Panc1 (cell line): Measurements from ENCODE around the gene MINDY4. TPM values are rescaled to one million over a fixed set of nuclear protein-coding genes. Genes with fewer than 3 reads are reported as not detected.

Experiments
- ATAC-seq: fragments of 200-7000 bp; cut with Tn5 transposase; 2 replicates; pipeline ENCODE4 v1.9.1; 2020; ENCODE audit warnings: mild to moderate bottlenecking, moderate library complexity
- BruUV-seq: library from RNA; stranded (reverse); fragments of 400-500 nt; replicated peaks from 2 replicates; lab custom pipeline; 2021; lab: Mats Ljungman, UMichigan
- CTCF ChIA-PET: fragments of 300-600 bp; sonication (Branson Sonifier 250); formaldehyde crosslinking; loops from one replicate; lab custom pipeline; 2022; ENCODE audit warnings: antibody characterized with exemption; lab: Charles Lee
- POLR2A ChIA-PET: fragments of 300-600 bp; sonication (Branson Sonifier 250); formaldehyde crosslinking; loops from one replicate; lab custom pipeline; 2022; ENCODE audit warnings: antibody characterized with exemption; lab: Charles Lee
- DNase-seq: peaks from one replicate; pipeline ENCODE4 v3.0.0-alpha.2; 2010; ENCODE audit warnings: low read depth, low spot score
- H3K27ac ChIP-seq: 2 replicates; pipeline ENCODE4 v1.5.1; 2011; ENCODE audit warnings: mild to moderate bottlenecking, low read length, inconsistent platforms
- H3K27me3 ChIP-seq: fragments of 200-500 bp; sonication (Bioruptor generic); 2 replicates; pipeline ENCODE4 v1.6.0; 2014; ENCODE audit warnings: low read length, inconsistent platforms; ENCODE audit not compliant: control insufficient read depth, insufficient read depth
- H3K36me3 ChIP-seq: fragments of 200-500 bp; sonication (Bioruptor generic); 2 replicates; pipeline ENCODE4 v1.5.1; 2014; ENCODE audit warnings: inconsistent platforms, mild to moderate bottlenecking, low read length, moderate library complexity; ENCODE audit not compliant: control insufficient read depth, insufficient read depth
- H3K4me1 ChIP-seq: 2 replicates; pipeline ENCODE4 v1.5.1; 2011; ENCODE audit warnings: inconsistent platforms, mild to moderate bottlenecking, low read length, moderate library complexity; ENCODE audit not compliant: control insufficient read depth, insufficient read depth
- H3K4me3 ChIP-seq, 2 experiments: 2 replicates each; pipeline ENCODE4 v1.5.1; 2011 to 2012; ENCODE audit warnings: low read depth in 2 of 2, low read length in 2 of 2, mild to moderate bottlenecking in 2 of 2, inconsistent platforms in 1 of 2, moderate library complexity in 1 of 2
- H3K9me3 ChIP-seq: fragments of 200-500 bp; sonication (Bioruptor generic); 2 replicates; pipeline ENCODE4 v1.5.1; 2014; ENCODE audit warnings: low read depth, mild to moderate bottlenecking, inconsistent platforms, low read length, moderate library complexity; ENCODE audit not compliant: control insufficient read depth, insufficient read depth
- POLR2AphosphoS5 ChIP-seq: IDR thresholded peaks from 2 replicates; pipeline ENCODE4 v1.6.1; 2012; ENCODE audit warnings: mild to moderate bottlenecking, low read depth, low read length, moderate library complexity
- SIN3A ChIP-seq: IDR thresholded peaks from 2 replicates; pipeline ENCODE4 v1.6.1; 2012; ENCODE audit warnings: low read depth, mild to moderate bottlenecking, low read length, moderate library complexity, borderline replicate concordance; ENCODE audit not compliant: insufficient read depth
- TCF7L2 ChIP-seq: IDR thresholded peaks from 2 replicates; pipeline ENCODE4 v1.6.1; 2011; ENCODE audit warnings: mild to moderate bottlenecking, low read depth, low read length, inconsistent platforms
- in situ Hi-C: cut with HindIII; loops from 2 replicates; pipeline ENCODE4 v1.10.0; 2016; ENCODE audit warnings: low sequenced_read_pairs, low pct_unique_long_range_greater_than_20kb
- intact Hi-C: fragments of 100-400 bp; cut with micrococcal nuclease; formaldehyde crosslinking; loops from one replicate; pipeline ENCODE4 v1.10.0; 2022; ENCODE audit not compliant: unreplicated experiment
- total RNA-seq: library from RNA; stranded (reverse); gene quantifications from one replicate; pipeline ENCODE4 v1.2.1, GENCODE V29; 2021; ENCODE audit not compliant: unreplicated experiment
- TF ChIP-seq, protein P1 (sequence below), 2 experiments: IDR thresholded peaks; 2 replicates each; pipeline ENCODE4 v1.6.1; 2011 to 2012; ENCODE audit warnings: low read depth in 2 of 2, control low read depth in 1 of 2, low read length in 1 of 2, mild to moderate bottlenecking in 1 of 2, moderate library complexity in 1 of 2; ENCODE audit not compliant: insufficient read depth in 1 of 2
- TF ChIP-seq, protein P2 (sequence below): fragments of 450-650 bp; IDR thresholded peaks from 2 replicates; pipeline ENCODE4 v1.5.1; 2017; ENCODE audit warnings: mild to moderate bottlenecking

Gene MINDY4
- total RNA-seq, 1 experiment from 2014 or later, result 6.2 TPM

DNA sequence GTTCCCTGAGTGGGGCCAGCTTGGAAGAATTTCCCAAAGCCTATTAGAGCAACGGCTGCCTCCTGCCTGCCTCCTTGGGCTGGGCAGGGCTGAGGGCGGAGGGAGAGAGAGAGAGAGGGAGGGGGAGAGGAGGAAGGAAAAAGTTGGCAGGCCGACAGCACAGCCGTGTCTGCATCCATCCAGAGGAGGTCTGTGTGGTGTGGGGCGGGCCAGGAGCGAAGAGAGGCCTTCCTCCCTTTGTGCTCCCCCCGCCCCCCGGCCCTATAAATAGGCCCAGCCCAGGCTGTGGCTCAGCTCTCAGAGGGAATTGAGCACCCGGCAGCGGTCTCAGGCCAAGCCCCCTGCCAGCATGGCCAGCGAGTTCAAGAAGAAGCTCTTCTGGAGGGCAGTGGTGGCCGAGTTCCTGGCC, 140.3 kb downstream of the MINDY4 start, which contains the start of gene AQP1:
Gene AQP1 (plus strand): TSS at position 293 of the 409 bp plus-strand sequence. CDS start 57 bp downstream, at position 350.
- BruUV-seq, result no TSS peak
- intact Hi-C loops, result no loop called here
- Histone ChIP-seq H3K27ac (no peak within 1 kb of the TSS), H3K4me3 (no peak within 1 kb of the TSS), H3K27me3 (no peaks in the 10 kb centered on the region), H3K36me3 (no peaks in the 10 kb centered on the region), H3K4me1 (no peaks in the 10 kb centered on the region), H3K9me3 (no peaks in the 10 kb centered on the region)
- in situ Hi-C loops, result no loop called here
- no peak for ATAC-seq
- ChIA-PET POLR2A (no interaction called here), CTCF (no interaction called here)
- TF ChIP-seq POLR2AphosphoS5 (no peak), SIN3A (no peak), TCF7L2 (no peak)
- TF ChIP-seq, protein P1, sequence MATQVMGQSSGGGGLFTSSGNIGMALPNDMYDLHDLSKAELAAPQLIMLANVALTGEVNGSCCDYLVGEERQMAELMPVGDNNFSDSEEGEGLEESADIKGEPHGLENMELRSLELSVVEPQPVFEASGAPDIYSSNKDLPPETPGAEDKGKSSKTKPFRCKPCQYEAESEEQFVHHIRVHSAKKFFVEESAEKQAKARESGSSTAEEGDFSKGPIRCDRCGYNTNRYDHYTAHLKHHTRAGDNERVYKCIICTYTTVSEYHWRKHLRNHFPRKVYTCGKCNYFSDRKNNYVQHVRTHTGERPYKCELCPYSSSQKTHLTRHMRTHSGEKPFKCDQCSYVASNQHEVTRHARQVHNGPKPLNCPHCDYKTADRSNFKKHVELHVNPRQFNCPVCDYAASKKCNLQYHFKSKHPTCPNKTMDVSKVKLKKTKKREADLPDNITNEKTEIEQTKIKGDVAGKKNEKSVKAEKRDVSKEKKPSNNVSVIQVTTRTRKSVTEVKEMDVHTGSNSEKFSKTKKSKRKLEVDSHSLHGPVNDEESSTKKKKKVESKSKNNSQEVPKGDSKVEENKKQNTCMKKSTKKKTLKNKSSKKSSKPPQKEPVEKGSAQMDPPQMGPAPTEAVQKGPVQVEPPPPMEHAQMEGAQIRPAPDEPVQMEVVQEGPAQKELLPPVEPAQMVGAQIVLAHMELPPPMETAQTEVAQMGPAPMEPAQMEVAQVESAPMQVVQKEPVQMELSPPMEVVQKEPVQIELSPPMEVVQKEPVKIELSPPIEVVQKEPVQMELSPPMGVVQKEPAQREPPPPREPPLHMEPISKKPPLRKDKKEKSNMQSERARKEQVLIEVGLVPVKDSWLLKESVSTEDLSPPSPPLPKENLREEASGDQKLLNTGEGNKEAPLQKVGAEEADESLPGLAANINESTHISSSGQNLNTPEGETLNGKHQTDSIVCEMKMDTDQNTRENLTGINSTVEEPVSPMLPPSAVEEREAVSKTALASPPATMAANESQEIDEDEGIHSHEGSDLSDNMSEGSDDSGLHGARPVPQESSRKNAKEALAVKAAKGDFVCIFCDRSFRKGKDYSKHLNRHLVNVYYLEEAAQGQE (IDR thresholded peaks at IDR 0.05; ENCODE audit: insufficient read depth in 1 of 2, low read depth in 2 of 2, low read length in 1 of 2), result no peak
- TF ChIP-seq, protein P2, sequence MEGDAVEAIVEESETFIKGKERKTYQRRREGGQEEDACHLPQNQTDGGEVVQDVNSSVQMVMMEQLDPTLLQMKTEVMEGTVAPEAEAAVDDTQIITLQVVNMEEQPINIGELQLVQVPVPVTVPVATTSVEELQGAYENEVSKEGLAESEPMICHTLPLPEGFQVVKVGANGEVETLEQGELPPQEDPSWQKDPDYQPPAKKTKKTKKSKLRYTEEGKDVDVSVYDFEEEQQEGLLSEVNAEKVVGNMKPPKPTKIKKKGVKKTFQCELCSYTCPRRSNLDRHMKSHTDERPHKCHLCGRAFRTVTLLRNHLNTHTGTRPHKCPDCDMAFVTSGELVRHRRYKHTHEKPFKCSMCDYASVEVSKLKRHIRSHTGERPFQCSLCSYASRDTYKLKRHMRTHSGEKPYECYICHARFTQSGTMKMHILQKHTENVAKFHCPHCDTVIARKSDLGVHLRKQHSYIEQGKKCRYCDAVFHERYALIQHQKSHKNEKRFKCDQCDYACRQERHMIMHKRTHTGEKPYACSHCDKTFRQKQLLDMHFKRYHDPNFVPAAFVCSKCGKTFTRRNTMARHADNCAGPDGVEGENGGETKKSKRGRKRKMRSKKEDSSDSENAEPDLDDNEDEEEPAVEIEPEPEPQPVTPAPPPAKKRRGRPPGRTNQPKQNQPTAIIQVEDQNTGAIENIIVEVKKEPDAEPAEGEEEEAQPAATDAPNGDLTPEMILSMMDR, result no peak
- no peak for DNase-seq

DNA sequence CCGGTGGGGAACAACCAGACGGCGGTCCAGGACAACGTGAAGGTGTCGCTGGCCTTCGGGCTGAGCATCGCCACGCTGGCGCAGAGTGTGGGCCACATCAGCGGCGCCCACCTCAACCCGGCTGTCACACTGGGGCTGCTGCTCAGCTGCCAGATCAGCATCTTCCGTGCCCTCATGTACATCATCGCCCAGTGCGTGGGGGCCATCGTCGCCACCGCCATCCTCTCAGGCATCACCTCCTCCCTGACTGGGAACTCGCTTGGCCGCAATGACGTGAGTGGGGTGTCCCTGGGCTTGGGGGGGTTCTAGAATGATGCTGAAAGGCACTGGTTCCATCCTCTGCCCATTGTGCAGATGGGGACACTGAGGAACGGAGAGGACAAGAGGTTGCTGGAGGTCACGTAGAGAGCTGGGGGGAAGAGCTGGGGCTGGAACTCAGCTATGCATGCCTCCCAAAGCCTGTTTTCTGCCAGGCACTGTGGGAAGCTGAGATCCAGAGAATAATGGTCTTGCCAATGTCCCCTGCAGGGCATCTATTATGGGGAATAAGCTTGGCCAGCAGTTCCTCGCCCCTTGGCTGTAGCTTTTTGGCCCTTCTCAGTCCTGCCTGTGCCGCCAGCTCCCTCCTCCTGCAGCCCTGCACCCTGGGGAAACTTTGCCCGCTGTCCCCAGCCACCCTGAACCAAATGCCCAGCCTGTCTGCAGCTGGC, 141.0 kb downstream of the MINDY4 start:
- H3K27ac ChIP-seq, result no peak overlapping the region
- BruUV-seq, result no TSS peak
- intact Hi-C loops, result no loop called here

More for the DNA sequence above, 141.0 kb downstream of the MINDY4 start:
- no peak for ATAC-seq
- H3K27me3 ChIP-seq, result no peaks in the 10 kb centered on the region
- no peak for DNase-seq
- H3K36me3 ChIP-seq, result no peaks in the 10 kb centered on the region
- CTCF ChIA-PET, result no interaction called here
- TF ChIP-seq SIN3A (no peak), TCF7L2 (no peak), POLR2AphosphoS5 (no peak)
- TF ChIP-seq, protein P1 (IDR thresholded peaks at IDR 0.05; ENCODE audit: insufficient read depth in 1 of 2, low read depth in 2 of 2, low read length in 1 of 2), result no peak
- TF ChIP-seq, protein P2, result no peak
- no peaks in the 10 kb centered on the region for H3K4me1 ChIP-seq
- H3K9me3 ChIP-seq, result no peaks in the 10 kb centered on the region
- H3K4me3 ChIP-seq, result no peak overlapping the region
- in situ Hi-C loops, result no loop called here
- POLR2A ChIA-PET, result no interaction called here
